Measurements from ENCODE around the gene TMPRSS2.

The TMPRSS2 gene

GRCh38 chr21:41536076-41536826 is 28.3 kb upstream of the TMPRSS2 start:
- TF ChIP-seq Cebpa-rat (IDR thresholded peaks at IDR 0.05): no peak
- Histone ChIP-seq H3K27me3 (no peaks in the 10 kb centered on the region), H3K9me3 (0 out of 2 replicates have a peak, but pooled peaks cover 9% of the 10 kb centered on the region), H3K9ac (no peak overlapping the region), H4K20me1 (no peaks in the 10 kb centered on the region), H3K27ac (no peak overlapping the region), H3K4me1 (no peaks in the 10 kb centered on the region), H3K4me2 (no peak overlapping the region), H3K4me3 (no peak overlapping the region), H3K36me3 (no peaks in the 10 kb centered on the region)

GRCh38 chr21:41530366-41530765 is 22.4 kb upstream of the TMPRSS2 start:
- H3K36me3 ChIP-seq: no peaks in the 10 kb centered on the region
- H3K9ac ChIP-seq: no peak overlapping the region
- H4K20me1 ChIP-seq: no peaks in the 10 kb centered on the region
- H3K9me3 ChIP-seq: 0 out of 2 replicates have a peak, but pooled peaks cover 9% of the 10 kb centered on the region
- no peaks in the 10 kb centered on the region for H3K4me1 ChIP-seq
- no peak overlapping the region for H3K27ac ChIP-seq
- no peak for TF ChIP-seq Cebpa-rat (IDR thresholded peaks at IDR 0.05)
- H3K4me2 ChIP-seq: no peak overlapping the region
- no peak overlapping the region for H3K4me3 ChIP-seq
- no peaks in the 10 kb centered on the region for H3K27me3 ChIP-seq

- Histone ChIP-seq H3K36me3 (no peaks in the 10 kb centered on the region), H3K4me3 (no peak overlapping the region), H3K9me3 (0 out of 2 replicates have a peak, but pooled peaks cover 9% of the 10 kb centered on the region), H3K27me3 (no peaks in the 10 kb centered on the region), H3K4me1 (no peaks in the 10 kb centered on the region), H3K4me2 (no peak overlapping the region), H4K20me1 (no peaks in the 10 kb centered on the region), H3K27ac (no peak overlapping the region), H3K9ac (no peak overlapping the region)
- TF ChIP-seq Cebpa-rat (IDR thresholded peaks at IDR 0.05): no peak
Observed at GRCh38 chr21:41529769-41530168, 21.8 kb upstream of the TMPRSS2 start.

- Histone ChIP-seq H3K4me3 (no peak overlapping the region), H4K20me1 (no peaks in the 10 kb centered on the region), H3K9ac (no peak overlapping the region), H3K27me3 (no peaks in the 10 kb centered on the region), H3K27ac (no peak overlapping the region), H3K4me2 (no peak overlapping the region), H3K9me3 (no peaks in the 10 kb centered on the region), H3K4me1 (no peaks in the 10 kb centered on the region), H3K36me3 (no peaks in the 10 kb centered on the region)
- TF ChIP-seq Cebpa-rat (IDR thresholded peaks at IDR 0.05): no peak
Observed at GRCh38 chr21:41526478-41527087, 18.6 kb upstream of the TMPRSS2 start.

- Histone ChIP-seq H3K27ac (no peak overlapping the region), H3K4me2 (no peak overlapping the region), H3K9me3 (no peaks in the 10 kb centered on the region), H3K27me3 (no peaks in the 10 kb centered on the region), H3K36me3 (no peaks in the 10 kb centered on the region), H3K4me3 (no peak overlapping the region), H3K4me1 (no peaks in the 10 kb centered on the region), H3K9ac (no peak overlapping the region), H4K20me1 (no peaks in the 10 kb centered on the region)
- TF ChIP-seq Cebpa-rat (IDR thresholded peaks at IDR 0.05): no peak
Observed at GRCh38 chr21:41523175-41523574, 15.2 kb upstream of the TMPRSS2 start.

- Histone ChIP-seq H3K9ac (no peak overlapping the region), H3K4me2 (no peak overlapping the region), H3K36me3 (no peaks in the 10 kb centered on the region), H3K27ac (no peak overlapping the region), H4K20me1 (no peaks in the 10 kb centered on the region), H3K4me1 (no peaks in the 10 kb centered on the region), H3K27me3 (no peaks in the 10 kb centered on the region), H3K9me3 (no peaks in the 10 kb centered on the region; the same call in 1 of the 2 replicates), H3K4me3 (no peak overlapping the region)
- no peak for TF ChIP-seq Cebpa-rat (IDR thresholded peaks at IDR 0.05)
Observed at GRCh38 chr21:41521489-41522027, 13.6 kb upstream of the TMPRSS2 start.

GRCh38 chr21:41520560-41521442 is 12.8 kb upstream of the TMPRSS2 start:
- H3K4me3 ChIP-seq: no peak overlapping the region
- H3K4me2 ChIP-seq: no peak overlapping the region
- TF ChIP-seq Cebpa-rat (IDR thresholded peaks at IDR 0.05): no peak
- no peaks in the 10 kb centered on the region for H3K27me3 ChIP-seq
- no peaks in the 10 kb centered on the region for H4K20me1 ChIP-seq
- no peaks in the 10 kb centered on the region for H3K4me1 ChIP-seq
- no peaks in the 10 kb centered on the region; the same call in 1 of the 2 replicates for H3K9me3 ChIP-seq
- H3K27ac ChIP-seq: no peak overlapping the region
- no peaks in the 10 kb centered on the region for H3K36me3 ChIP-seq
- H3K9ac ChIP-seq: no peak overlapping the region

GRCh38 chr21:41519806-41520559 is 12.0 kb upstream of the TMPRSS2 start:
- no peak overlapping the region for H3K27ac ChIP-seq
- no peaks in the 10 kb centered on the region for H3K4me1 ChIP-seq
- H3K9ac ChIP-seq: no peak overlapping the region
- no peaks in the 10 kb centered on the region for H4K20me1 ChIP-seq
- no peaks in the 10 kb centered on the region for H3K36me3 ChIP-seq
- H3K9me3 ChIP-seq: no peaks in the 10 kb centered on the region; the same call in 1 of the 2 replicates
- no peak overlapping the region for H3K4me2 ChIP-seq
- H3K27me3 ChIP-seq: no peaks in the 10 kb centered on the region
- TF ChIP-seq Cebpa-rat (IDR thresholded peaks at IDR 0.05): no peak
- no peak overlapping the region for H3K4me3 ChIP-seq

GRCh38 chr21:41518757-41519156 is 10.8 kb upstream of the TMPRSS2 start:
- peak; percentile 86; the same call in 1 of the 2 replicates for TF ChIP-seq Cebpa-rat (IDR thresholded peaks at IDR 0.05)

More at GRCh38 chr21:41518757-41519156, 10.8 kb upstream of the TMPRSS2 start:
- H3K9me3 ChIP-seq: no peaks in the 10 kb centered on the region; the same call in 1 of the 2 replicates
- H3K4me1 ChIP-seq: no peaks in the 10 kb centered on the region
- H3K36me3 ChIP-seq: no peaks in the 10 kb centered on the region
- H3K4me3 ChIP-seq: no peak overlapping the region
- no peaks in the 10 kb centered on the region for H4K20me1 ChIP-seq
- H3K4me2 ChIP-seq: no peak overlapping the region
- no peaks in the 10 kb centered on the region for H3K27me3 ChIP-seq
- H3K9ac ChIP-seq: no peak overlapping the region
- H3K27ac ChIP-seq: no peak overlapping the region

Measured in BLaER1 (cell line).